ENCODE results near the gene SPATA16. TPM values are rescaled to one million over a fixed set of nuclear protein-coding genes. Genes with fewer than 3 reads are reported as not detected.

SPATA16 gene
- total RNA-seq, 1 donor from 2014 or later = not detected

DNA sequence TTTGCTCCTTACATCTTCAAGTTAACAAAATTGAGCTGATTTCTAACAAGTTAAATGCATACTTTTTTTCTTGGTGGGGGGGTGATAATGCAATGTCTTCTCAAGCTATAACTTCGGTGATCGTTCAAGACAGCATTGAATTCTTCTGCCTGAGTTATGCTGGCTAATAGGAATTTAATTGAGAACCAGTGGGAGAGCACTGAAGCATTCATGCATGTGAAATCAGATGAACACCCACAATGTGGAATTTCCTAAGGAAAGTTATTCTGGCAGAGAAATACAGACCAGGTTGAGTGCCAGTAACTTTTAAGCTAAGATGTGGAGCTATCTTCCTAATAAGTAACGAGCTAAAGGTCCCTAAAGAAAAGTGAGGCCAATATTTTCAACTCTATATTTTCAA lies 3.0 kb downstream of the SPATA16 start:
- Mint-ChIP-seq H3K4me1 (ENCODE audit: low read depth) (no peaks in the 10 kb centered on the region), H3K27me3 (ENCODE audit: low read depth) (peaks cover 8% of the 10 kb centered on the region), H3K4me3 (ENCODE audit: unreplicated experiment) (no peak overlapping the region), H3K9me3 (ENCODE audit: low read depth) (no peaks in the 10 kb centered on the region), H3K36me3 (ENCODE audit: low read depth) (no peaks in the 10 kb centered on the region), H3K27ac (ENCODE audit: unreplicated experiment) (no peak overlapping the region)
- TF ChIP-seq, protein P1, sequence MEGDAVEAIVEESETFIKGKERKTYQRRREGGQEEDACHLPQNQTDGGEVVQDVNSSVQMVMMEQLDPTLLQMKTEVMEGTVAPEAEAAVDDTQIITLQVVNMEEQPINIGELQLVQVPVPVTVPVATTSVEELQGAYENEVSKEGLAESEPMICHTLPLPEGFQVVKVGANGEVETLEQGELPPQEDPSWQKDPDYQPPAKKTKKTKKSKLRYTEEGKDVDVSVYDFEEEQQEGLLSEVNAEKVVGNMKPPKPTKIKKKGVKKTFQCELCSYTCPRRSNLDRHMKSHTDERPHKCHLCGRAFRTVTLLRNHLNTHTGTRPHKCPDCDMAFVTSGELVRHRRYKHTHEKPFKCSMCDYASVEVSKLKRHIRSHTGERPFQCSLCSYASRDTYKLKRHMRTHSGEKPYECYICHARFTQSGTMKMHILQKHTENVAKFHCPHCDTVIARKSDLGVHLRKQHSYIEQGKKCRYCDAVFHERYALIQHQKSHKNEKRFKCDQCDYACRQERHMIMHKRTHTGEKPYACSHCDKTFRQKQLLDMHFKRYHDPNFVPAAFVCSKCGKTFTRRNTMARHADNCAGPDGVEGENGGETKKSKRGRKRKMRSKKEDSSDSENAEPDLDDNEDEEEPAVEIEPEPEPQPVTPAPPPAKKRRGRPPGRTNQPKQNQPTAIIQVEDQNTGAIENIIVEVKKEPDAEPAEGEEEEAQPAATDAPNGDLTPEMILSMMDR (IDR thresholded peaks at IDR 0.05) = no peak
- DNase-seq (ENCODE audit: low spot score) = no peak

DNA sequence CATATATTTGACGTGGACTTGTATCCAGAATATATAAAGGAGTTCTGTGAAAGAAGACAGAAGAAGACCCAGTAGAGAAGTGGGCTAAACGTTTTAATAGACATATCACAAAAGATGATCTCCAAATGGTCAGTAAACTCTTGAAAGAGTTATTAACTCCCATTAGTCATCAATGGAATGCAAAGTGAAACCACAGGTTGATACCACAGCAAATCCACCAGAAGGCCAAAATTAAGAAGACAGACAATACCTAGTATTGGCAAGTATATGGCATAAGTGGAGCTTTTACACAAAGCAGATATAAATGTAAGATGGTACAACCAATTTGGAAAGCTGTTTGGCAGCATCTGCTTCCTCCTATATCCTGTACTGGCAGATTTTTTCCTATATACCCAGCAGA lies 6.0 kb downstream of the SPATA16 start:
- Mint-ChIP-seq H3K4me3 (ENCODE audit: unreplicated experiment) (no peak overlapping the region), H3K27ac (ENCODE audit: unreplicated experiment) (no peak overlapping the region), H3K36me3 (ENCODE audit: low read depth) (no peaks in the 10 kb centered on the region), H3K27me3 (ENCODE audit: low read depth) (peaks cover 1% of the 10 kb centered on the region), H3K4me1 (ENCODE audit: low read depth) (no peaks in the 10 kb centered on the region), H3K9me3 (ENCODE audit: low read depth) (no peaks in the 10 kb centered on the region)
- no peak for DNase-seq (ENCODE audit: low spot score)
- TF ChIP-seq, protein P1 (IDR thresholded peaks at IDR 0.05) = no peak

DNA sequence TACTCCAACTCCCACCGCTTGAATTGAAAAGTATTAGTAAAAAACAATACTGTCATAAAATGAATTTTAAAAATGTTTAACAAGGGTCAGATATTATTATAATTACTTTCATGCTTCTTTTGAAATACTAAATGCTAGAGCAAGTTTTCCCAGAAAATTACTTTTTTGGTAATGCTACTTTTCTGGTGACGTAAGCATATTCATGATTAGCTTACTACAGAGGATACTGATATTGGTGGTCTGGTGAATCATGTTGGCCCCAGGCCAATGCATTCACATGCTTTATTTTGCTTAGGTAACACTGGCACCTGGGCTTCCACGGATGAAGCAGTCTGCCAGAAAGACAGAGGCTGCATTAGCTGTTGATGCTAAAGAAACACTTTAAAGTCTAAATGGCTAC lies 12.4 kb downstream of the SPATA16 start:
- no peaks in the 10 kb centered on the region for H3K36me3 Mint-ChIP-seq (ENCODE audit: low read depth)
- TF ChIP-seq, protein P1 (IDR thresholded peaks at IDR 0.05) = no peak
- no peak for DNase-seq (ENCODE audit: low spot score)
- H3K9me3 Mint-ChIP-seq (ENCODE audit: low read depth) = no peaks in the 10 kb centered on the region
- no peak overlapping the region for H3K27ac Mint-ChIP-seq (ENCODE audit: unreplicated experiment)
- H3K27me3 Mint-ChIP-seq (ENCODE audit: low read depth) = peaks cover 12% of the 10 kb centered on the region
- H3K4me1 Mint-ChIP-seq (ENCODE audit: low read depth) = no peaks in the 10 kb centered on the region
- H3K4me3 Mint-ChIP-seq (ENCODE audit: unreplicated experiment) = no peak overlapping the region

DNA sequence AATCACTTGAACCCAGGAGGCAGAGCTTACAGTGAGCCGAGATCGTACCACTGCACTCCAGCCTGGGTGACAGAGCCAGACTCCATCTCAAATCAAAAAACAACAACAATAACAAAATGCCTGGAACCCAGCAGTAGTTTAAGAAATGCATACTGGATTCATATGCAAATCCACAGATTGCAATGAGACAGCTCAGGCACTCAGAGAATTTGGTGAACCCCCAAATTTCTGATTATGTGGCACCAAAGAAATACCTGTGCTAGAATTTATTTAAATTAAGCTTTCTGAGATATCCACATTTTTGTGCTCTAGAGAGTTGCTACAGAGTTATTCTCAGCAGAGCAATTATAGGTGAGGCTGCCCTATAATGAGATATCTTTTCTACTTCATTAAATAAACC lies 29.7 kb downstream of the SPATA16 start:
- Mint-ChIP-seq H3K27ac (ENCODE audit: unreplicated experiment) (no peak overlapping the region), H3K27me3 (ENCODE audit: low read depth) (peaks cover 9% of the 10 kb centered on the region), H3K4me3 (ENCODE audit: unreplicated experiment) (no peak overlapping the region), H3K9me3 (ENCODE audit: low read depth) (no peaks in the 10 kb centered on the region), H3K36me3 (ENCODE audit: low read depth) (no peaks in the 10 kb centered on the region), H3K4me1 (ENCODE audit: low read depth) (no peaks in the 10 kb centered on the region)
- DNase-seq (ENCODE audit: low spot score) = no peak
- TF ChIP-seq, protein P1 (IDR thresholded peaks at IDR 0.05) = no peak

DNA sequence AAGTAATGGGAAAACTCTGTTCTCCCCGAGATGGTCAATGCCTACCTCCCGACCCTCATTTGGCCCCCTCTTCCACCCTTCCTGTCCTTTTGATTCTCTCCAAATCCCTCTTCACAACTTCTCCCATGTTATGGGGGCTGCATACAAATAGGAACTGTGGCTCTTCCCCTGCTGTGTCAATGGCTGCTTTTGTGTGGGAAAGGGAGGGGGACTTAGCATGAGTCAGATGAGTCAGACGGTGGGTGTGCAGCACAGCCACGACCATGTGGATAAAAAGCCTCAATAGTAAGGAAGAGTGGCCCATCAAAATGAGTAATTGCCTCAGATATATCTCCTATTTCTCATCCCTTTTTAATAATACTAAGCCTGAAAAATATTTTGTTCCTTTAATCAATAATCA lies 31.9 kb downstream of the SPATA16 start:
- no peak overlapping the region for H3K4me3 Mint-ChIP-seq (ENCODE audit: unreplicated experiment)
- no peaks in the 10 kb centered on the region for H3K9me3 Mint-ChIP-seq (ENCODE audit: low read depth)
- no peak for DNase-seq (ENCODE audit: low spot score)
- no peaks in the 10 kb centered on the region for H3K36me3 Mint-ChIP-seq (ENCODE audit: low read depth)
- no peak overlapping the region for H3K27ac Mint-ChIP-seq (ENCODE audit: unreplicated experiment)
- peaks cover 4% of the 10 kb centered on the region for H3K4me1 Mint-ChIP-seq (ENCODE audit: low read depth)
- peaks cover 6% of the 10 kb centered on the region for H3K27me3 Mint-ChIP-seq (ENCODE audit: low read depth)
- TF ChIP-seq, protein P1 (IDR thresholded peaks at IDR 0.05) = no peak

All from chondrocyte (in vitro differentiated cells).